Measurements from ENCODE around the gene ZFHX2. TPM values are rescaled to one million over a fixed set of nuclear protein-coding genes. Genes with fewer than 3 reads are reported as not detected.

ZFHX2 gene
- total RNA-seq, 1 donor from 2014 or later, result 11.1 TPM

DNA sequence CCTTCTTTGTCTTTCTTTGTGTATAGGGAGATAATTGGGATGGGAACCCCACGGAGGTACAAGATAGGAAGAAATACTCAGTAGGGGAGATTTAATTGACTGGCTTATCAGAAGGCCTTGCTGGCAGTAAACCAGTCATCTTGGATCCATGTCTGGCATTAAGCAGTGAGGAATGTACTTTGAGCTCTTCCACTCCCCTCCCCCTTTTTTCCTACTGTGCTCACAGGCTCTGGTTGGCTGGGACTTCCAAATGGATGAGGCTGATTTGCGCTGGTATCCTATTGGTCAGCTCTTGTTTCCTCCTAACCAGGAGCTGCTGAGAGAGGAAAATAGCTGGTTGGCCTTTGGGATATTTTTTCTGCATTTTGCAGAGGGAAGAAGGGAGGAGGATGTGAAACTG is 57.3 kb downstream of the ZFHX2 start:
- no peaks in the 10 kb centered on the region for H3K27me3 Mint-ChIP-seq
- no peak overlapping the region for H3K4me3 Mint-ChIP-seq
- no peak for DNase-seq (ENCODE audit: extremely low spot score, unreplicated experiment)
- TF ChIP-seq, protein P1, sequence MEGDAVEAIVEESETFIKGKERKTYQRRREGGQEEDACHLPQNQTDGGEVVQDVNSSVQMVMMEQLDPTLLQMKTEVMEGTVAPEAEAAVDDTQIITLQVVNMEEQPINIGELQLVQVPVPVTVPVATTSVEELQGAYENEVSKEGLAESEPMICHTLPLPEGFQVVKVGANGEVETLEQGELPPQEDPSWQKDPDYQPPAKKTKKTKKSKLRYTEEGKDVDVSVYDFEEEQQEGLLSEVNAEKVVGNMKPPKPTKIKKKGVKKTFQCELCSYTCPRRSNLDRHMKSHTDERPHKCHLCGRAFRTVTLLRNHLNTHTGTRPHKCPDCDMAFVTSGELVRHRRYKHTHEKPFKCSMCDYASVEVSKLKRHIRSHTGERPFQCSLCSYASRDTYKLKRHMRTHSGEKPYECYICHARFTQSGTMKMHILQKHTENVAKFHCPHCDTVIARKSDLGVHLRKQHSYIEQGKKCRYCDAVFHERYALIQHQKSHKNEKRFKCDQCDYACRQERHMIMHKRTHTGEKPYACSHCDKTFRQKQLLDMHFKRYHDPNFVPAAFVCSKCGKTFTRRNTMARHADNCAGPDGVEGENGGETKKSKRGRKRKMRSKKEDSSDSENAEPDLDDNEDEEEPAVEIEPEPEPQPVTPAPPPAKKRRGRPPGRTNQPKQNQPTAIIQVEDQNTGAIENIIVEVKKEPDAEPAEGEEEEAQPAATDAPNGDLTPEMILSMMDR (conservative IDR thresholded peaks at IDR 0.05), result no peak
- H3K4me1 Mint-ChIP-seq (ENCODE audit: unreplicated experiment), result peaks cover 7% of the 10 kb centered on the region
- H3K36me3 Mint-ChIP-seq, result no peaks in the 10 kb centered on the region
- no peak overlapping the region for H3K27ac Mint-ChIP-seq
- H3K9me3 Mint-ChIP-seq, result no peaks in the 10 kb centered on the region

DNA sequence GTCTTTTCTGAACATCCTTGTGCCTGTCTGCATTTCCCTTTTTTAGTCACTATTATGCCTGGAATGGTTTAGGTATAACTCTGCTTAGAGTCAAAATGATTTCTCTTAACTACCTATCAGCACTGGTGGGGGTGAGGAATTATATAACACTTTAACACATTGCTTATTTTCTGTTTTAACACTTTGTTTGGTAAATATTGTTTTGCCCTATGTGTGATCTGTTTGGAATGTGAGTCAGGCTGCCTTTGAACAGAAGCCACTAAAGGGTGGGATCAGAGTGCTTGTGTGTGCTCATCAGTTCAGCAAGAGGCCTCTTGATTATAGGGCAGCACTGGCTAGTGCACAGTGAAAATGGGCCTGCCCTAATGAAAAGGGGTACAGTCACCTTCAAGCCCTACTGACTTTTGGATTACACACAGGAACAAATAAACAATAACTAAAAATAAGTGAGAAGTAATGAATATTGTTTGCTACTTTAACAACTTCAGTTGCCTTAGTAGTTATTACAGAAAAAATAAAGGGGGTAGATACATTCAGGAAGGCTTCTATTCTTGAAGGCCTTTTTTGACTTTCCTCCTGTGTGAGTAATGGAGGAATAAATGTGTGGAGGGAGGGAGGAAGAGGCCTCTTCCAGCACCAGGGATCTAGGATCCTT is 58.8 kb downstream of the ZFHX2 start:
- Mint-ChIP-seq H3K4me1 (ENCODE audit: unreplicated experiment) (peaks cover 7% of the 10 kb centered on the region), H3K27me3 (no peaks in the 10 kb centered on the region), H3K9me3 (no peaks in the 10 kb centered on the region), H3K27ac (no peak overlapping the region), H3K36me3 (peaks cover 4% of the 10 kb centered on the region), H3K4me3 (no peak overlapping the region)
- DNase-seq (ENCODE audit: extremely low spot score, unreplicated experiment), result no peak
- TF ChIP-seq, protein P1 (conservative IDR thresholded peaks at IDR 0.05), result no peak

DNA sequence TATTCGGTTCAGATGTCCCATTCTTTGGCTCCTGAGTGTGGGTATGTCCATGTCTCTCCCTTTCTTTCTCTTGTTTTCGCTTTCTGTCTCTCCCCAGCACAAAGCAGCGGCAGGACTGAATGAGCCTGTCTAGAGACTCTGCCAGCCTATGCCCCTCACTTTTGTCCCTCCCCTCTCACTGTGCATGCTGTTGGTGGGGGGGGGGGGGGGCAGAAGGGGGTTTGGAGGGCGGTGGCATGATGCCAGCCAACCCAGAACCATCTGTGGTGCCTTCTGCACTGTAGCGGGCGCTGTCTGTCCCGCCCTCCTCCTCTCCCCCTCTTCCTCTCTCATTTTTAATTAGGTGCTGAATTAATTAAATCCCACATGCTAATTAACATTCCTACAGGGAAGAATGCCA is 64.3 kb downstream of the ZFHX2 start:
- Mint-ChIP-seq H3K36me3 (peaks cover 8% of the 10 kb centered on the region), H3K4me3 (no peak overlapping the region), H3K27ac (no peak overlapping the region), H3K9me3 (no peaks in the 10 kb centered on the region), H3K4me1 (ENCODE audit: unreplicated experiment) (peaks cover 7% of the 10 kb centered on the region), H3K27me3 (no peaks in the 10 kb centered on the region)
- no peak for DNase-seq (ENCODE audit: extremely low spot score, unreplicated experiment)
- TF ChIP-seq, protein P1 (conservative IDR thresholded peaks at IDR 0.05), result no peak

DNA sequence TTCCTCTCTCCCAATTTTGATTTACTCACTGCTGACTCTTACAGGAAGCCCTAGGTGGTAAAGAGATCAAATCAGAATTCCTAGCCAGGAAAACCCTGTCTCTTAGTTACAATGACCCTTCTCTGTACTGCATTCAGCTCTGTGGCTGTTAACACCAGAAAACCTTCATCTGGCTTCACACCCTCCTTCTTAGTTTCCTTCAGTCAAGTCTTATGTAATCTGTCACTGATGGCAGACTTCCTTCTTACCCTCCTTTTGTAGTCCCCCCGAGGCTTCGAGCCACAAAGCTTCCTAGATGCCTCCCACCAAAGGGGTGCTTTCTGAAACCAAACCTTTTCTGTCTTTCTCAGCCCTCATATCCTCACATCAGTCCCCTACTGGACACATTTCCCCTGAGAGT is 65.5 kb downstream of the ZFHX2 start:
- Mint-ChIP-seq H3K27ac (no peak overlapping the region), H3K36me3 (peaks cover 12% of the 10 kb centered on the region), H3K9me3 (no peaks in the 10 kb centered on the region), H3K4me1 (ENCODE audit: unreplicated experiment) (peaks cover 12% of the 10 kb centered on the region), H3K27me3 (no peaks in the 10 kb centered on the region), H3K4me3 (no peak overlapping the region)
- TF ChIP-seq, protein P1 (conservative IDR thresholded peaks at IDR 0.05), result no peak
- DNase-seq (ENCODE audit: extremely low spot score, unreplicated experiment), result no peak

DNA sequence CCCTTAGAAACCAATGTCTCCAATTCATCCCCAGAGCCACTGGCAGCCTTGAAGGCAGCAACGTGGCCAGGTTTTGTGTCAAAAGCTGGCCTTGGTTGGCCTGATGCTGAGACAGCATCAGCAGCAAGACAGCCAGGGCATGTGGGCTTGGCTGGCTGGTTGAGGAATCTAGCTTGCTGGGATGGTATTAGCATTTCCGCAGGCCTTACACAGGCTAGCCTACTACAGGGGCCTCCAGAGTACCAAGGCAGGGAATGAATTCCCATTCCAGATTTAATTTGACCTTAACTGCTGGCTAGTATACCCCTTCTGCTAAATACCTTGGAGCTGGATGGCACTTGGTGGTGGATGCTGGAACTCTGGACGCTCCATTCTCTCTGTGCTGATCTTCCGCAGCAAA is 66.2 kb downstream of the ZFHX2 start:
- DNase-seq (ENCODE audit: extremely low spot score, unreplicated experiment), result no peak
- no peak overlapping the region for H3K27ac Mint-ChIP-seq
- no peaks in the 10 kb centered on the region for H3K9me3 Mint-ChIP-seq
- H3K27me3 Mint-ChIP-seq, result no peaks in the 10 kb centered on the region
- H3K4me3 Mint-ChIP-seq, result no peak overlapping the region
- peaks cover 12% of the 10 kb centered on the region for H3K36me3 Mint-ChIP-seq
- TF ChIP-seq, protein P1 (conservative IDR thresholded peaks at IDR 0.05), result no peak
- H3K4me1 Mint-ChIP-seq (ENCODE audit: unreplicated experiment), result peaks cover 12% of the 10 kb centered on the region
